Testis (tissue), 3 donors: ENCODE measurements around the gene PCDHA2. TPM values are rescaled to one million over a fixed set of nuclear protein-coding genes. Genes with fewer than 3 reads are reported as not detected.

Source experiments
- DNase-seq: peaks from one replicate; pipeline ENCODE4 v3.0.0-alpha.2; 2019
- H3K27ac ChIP-seq, 2 donors: fragments of 200-600 bp; sonication (generic); one replicate each; pipeline ENCODE4 v1.5.1; 2019
- H3K27me3 ChIP-seq: fragments of 200-600 bp; sonication (generic); one replicate; pipeline ENCODE4 v1.5.1; 2019
- H3K36me3 ChIP-seq: fragments of 200-600 bp; sonication (generic); one replicate; pipeline ENCODE4 v1.5.1; 2017; ENCODE audit warnings: low read depth; ENCODE audit errors: missing control alignments
- H3K4me1 ChIP-seq: fragments of 200-600 bp; sonication (generic); one replicate; pipeline ENCODE4 v1.5.1; 2019
- H3K4me3 ChIP-seq, 2 donors: fragments of 200-600 bp; sonication (generic); one replicate each; pipeline ENCODE4 v1.5.1; 2017 to 2019
- H3K9me3 ChIP-seq: fragments of 200-600 bp; sonication (generic); one replicate; pipeline ENCODE4 v1.5.1; 2017
- CTCF ChIP-seq, 3 experiments: fragments of 450-650 bp in 2 of 3; fragments of 200-600 bp in 1 of 3; sonication (generic) in 1 of 3; IDR thresholded peaks; one replicate each; pipeline ENCODE4 v1.5.1; 2016 to 2019; ENCODE audit warnings: antibody characterized with exemption in 3 of 3, mild to moderate bottlenecking in 2 of 3, moderate library complexity in 1 of 3
- POLR2A ChIP-seq: fragments of 450-650 bp; IDR thresholded peaks from one replicate; pipeline ENCODE4 v1.6.1; 2017; ENCODE audit warnings: antibody characterized with exemption, mild to moderate bottlenecking, moderate library complexity
- WGBS, 2 donors: methylation state at CpG; one replicate each; pipeline ENCODE4 v1.1.5; 2018; 5-methylcytosine and 5-hydroxymethylcytosine counted together
- intact Hi-C: fragments of 100-400 bp; cut with DNase I; formaldehyde crosslinking; loops from one replicate; pipeline ENCODE4 v1.15.1; 2023; ENCODE audit warnings: low total_unique reads
- polyA plus RNA-seq: library from polyadenylated mRNA; stranded (reverse); fragments of 350-450 nt; fragmentation: Illumina TruSeq; extraction: RNeasy Lipid Tissue Mini Kit (QIAGEN cat#74804); gene quantifications from one replicate; pipeline ENCODE4 v1.2.3, GENCODE V29; 2014; ENCODE audit warnings: low read depth, low replicate concordance; ENCODE audit not compliant: insufficient read depth
- total RNA-seq, 2 donors: library from RNA; depleted of rRNA; stranded (reverse); fragments of >200 nt; gene quantifications; one replicate each; pipeline ENCODE4 v1.2.3, GENCODE V29; 2016

Gene PCDHA2
- total and polyA plus RNA-seq, 3 donors from 2014 or later = 0.57 to 1.3 (median 1.0) TPM

GRCh38 chr5:140840978-140841962, 46.6 kb downstream of the PCDHA2 start, which contains the start of gene PCDHA8:
TSS of gene PCDHA8 (plus strand) at chr5:140841187. CDS start at chr5:140841322, 135 bp downstream.
- H3K9me3 ChIP-seq = no peaks in the 10 kb centered on the region
- DNase-seq = peak; percentile 72
- no peak within 1 kb of the TSS for H3K27ac ChIP-seq
- H3K27me3 ChIP-seq = no peaks in the 10 kb centered on the region
- intact Hi-C loops = no loop called here
- 13 to 18% methylated on average over 41 to 47 of the region's 47 CpGs for WGBS, 2 donors
- H3K4me1 ChIP-seq = no peaks in the 10 kb centered on the region
- H3K36me3 ChIP-seq = no peaks in the 10 kb centered on the region
- peak in 2 of 3 experiments; percentile 26 to 39 for TF ChIP-seq CTCF (IDR thresholded peaks at IDR 0.05)
- TF ChIP-seq POLR2A = no peak
- peak within 1 kb of the TSS in 1 of 2 donors; percentile 9 for H3K4me3 ChIP-seq

DNA sequence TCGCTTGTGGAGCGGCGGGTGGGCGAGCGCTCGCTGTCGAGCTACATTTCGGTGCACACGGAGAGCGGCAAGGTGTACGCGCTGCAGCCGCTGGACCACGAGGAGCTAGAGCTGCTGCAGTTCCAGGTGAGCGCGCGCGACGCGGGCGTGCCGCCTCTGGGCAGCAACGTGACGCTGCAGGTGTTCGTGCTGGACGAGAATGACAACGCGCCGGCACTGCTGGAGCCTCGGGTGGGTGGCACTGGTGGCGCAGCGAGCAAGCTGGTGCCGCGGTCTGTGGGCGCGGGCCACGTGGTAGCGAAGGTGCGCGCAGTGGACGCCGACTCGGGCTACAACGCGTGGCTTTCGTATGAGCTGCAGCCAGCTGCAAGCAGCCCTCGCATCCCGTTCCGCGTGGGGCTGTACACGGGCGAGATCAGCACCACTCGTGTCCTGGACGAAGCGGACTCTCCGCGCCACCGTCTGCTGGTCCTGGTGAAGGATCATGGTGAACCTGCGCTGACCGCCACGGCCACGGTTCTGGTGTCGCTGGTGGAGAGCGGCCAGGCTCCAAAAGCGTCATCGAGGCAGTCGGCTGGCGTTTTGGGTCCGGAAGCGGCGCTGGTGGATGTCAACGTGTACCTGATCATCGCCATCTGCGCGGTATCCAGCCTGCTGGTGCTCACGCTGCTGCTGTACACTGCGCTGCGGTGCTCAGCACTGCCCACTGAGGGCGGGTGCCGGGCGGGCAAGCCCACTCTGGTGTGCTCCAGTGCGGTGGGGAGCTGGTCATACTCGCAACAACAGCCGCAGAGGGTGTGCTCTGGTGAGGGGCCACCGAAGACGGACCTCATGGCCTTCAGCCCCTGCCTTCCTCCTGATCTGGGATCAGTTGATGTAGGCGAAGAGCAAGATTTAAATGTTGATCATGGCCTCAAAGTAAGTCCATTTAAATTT, 48.4 kb downstream of the PCDHA2 start:
- H3K36me3 ChIP-seq = no peaks in the 10 kb centered on the region
- H3K27ac ChIP-seq = no peak overlapping the region
- no peaks in the 10 kb centered on the region for H3K9me3 ChIP-seq
- TF ChIP-seq CTCF (IDR thresholded peaks at IDR 0.05) (no peak), POLR2A (no peak)
- H3K27me3 ChIP-seq = no peaks in the 10 kb centered on the region
- 24 to 33% methylated on average over 56 to 74 of the region's 87 CpGs for WGBS, 2 donors
- H3K4me1 ChIP-seq = no peaks in the 10 kb centered on the region
- intact Hi-C loops = no loop called here
- no peak for DNase-seq
- no peak overlapping the region for H3K4me3 ChIP-seq

Other genes with a start within 250 kb of the PCDHA2 start
- gene EIF4EBP3, start 247.2 kb upstream of the PCDHA2 start, total RNA-seq = 10 to 100 TPM; 11.7 to 14.0 TPM
- 47.3 TPM for gene EIF4EBP3, start 247.2 kb upstream of the PCDHA2 start, polyA plus RNA-seq
- gene SRA1, start 237.4 kb upstream of the PCDHA2 start, total RNA-seq = 10 to 100 TPM; 43.1 to 51.3 TPM
- 49.0 TPM for gene SRA1, start 237.4 kb upstream of the PCDHA2 start, polyA plus RNA-seq
- gene APBB3, start 230.3 kb upstream of the PCDHA2 start, total RNA-seq = 100 to 1,000 TPM; 122 to 129 TPM
- 73.1 TPM for gene APBB3, start 230.3 kb upstream of the PCDHA2 start, polyA plus RNA-seq
- 100 to 1,000 TPM in 1 of 2 donors, 10 to 100 TPM in 1; 84.3 to 105 TPM for gene SLC35A4, start 230.0 kb upstream of the PCDHA2 start, total RNA-seq
- 97.0 TPM for gene SLC35A4, start 230.0 kb upstream of the PCDHA2 start, polyA plus RNA-seq
- gene CD14, start 161.7 kb upstream of the PCDHA2 start, total RNA-seq = 10 to 100 TPM; 23.7 to 41.1 TPM
- gene CD14, start 161.7 kb upstream of the PCDHA2 start, polyA plus RNA-seq = 40.5 TPM
- 100 to 1,000 TPM in 1 of 2 donors, 10 to 100 TPM in 1; 58.0 to 103 TPM for gene TMCO6, start 155.4 kb upstream of the PCDHA2 start, total RNA-seq
- 34.5 TPM for gene TMCO6, start 155.4 kb upstream of the PCDHA2 start, polyA plus RNA-seq
- 100 to 1,000 TPM in 1 of 2 donors, 10 to 100 TPM in 1; 82.6 to 109 TPM for gene NDUFA2, start 147.2 kb upstream of the PCDHA2 start, total RNA-seq
- 116 TPM for gene NDUFA2, start 147.2 kb upstream of the PCDHA2 start, polyA plus RNA-seq
- 100 to 1,000 TPM; 160 to 192 TPM for gene IK, start 147.0 kb upstream of the PCDHA2 start, total RNA-seq
- 187 TPM for gene IK, start 147.0 kb upstream of the PCDHA2 start, polyA plus RNA-seq
- 10 to 100 TPM; 17.6 to 21.1 TPM for gene WDR55, start 129.9 kb upstream of the PCDHA2 start, total RNA-seq
- 11.7 TPM for gene WDR55, start 129.9 kb upstream of the PCDHA2 start, polyA plus RNA-seq
- gene DND1, start 121.3 kb upstream of the PCDHA2 start, total RNA-seq = 10 to 100 TPM; 31.8 to 47.2 TPM
- 21.8 TPM for gene DND1, start 121.3 kb upstream of the PCDHA2 start, polyA plus RNA-seq
- gene HARS1, start 103.5 kb upstream of the PCDHA2 start, total RNA-seq = 10 to 100 TPM; 58.7 to 63.9 TPM
- gene HARS1, start 103.5 kb upstream of the PCDHA2 start, polyA plus RNA-seq = 73.4 TPM
- gene HARS2, start 103.4 kb upstream of the PCDHA2 start, total RNA-seq = 10 to 100 TPM; 40.2 to 43.1 TPM
- gene HARS2, start 103.4 kb upstream of the PCDHA2 start, polyA plus RNA-seq = 30.8 TPM
- gene ZMAT2, start 94.4 kb upstream of the PCDHA2 start, total RNA-seq = 10 to 100 TPM; 28.5 to 30.2 TPM
- 50.5 TPM for gene ZMAT2, start 94.4 kb upstream of the PCDHA2 start, polyA plus RNA-seq
- 1 to 10 TPM; 1.7 to 2.6 TPM for gene PCDHA1, start 8.7 kb upstream of the PCDHA2 start, total RNA-seq
- 1.8 TPM for gene PCDHA1, start 8.7 kb upstream of the PCDHA2 start, polyA plus RNA-seq
- gene PCDHA3, start 6.2 kb downstream of the PCDHA2 start, total RNA-seq = 1 to 10 TPM in 1 of 2 donors, under 1 TPM in 1; 0.79 to 2.0 TPM
- gene PCDHA3, start 6.2 kb downstream of the PCDHA2 start, polyA plus RNA-seq = 0.74 TPM
- gene PCDHA4, start 12.2 kb downstream of the PCDHA2 start, total RNA-seq = 1 to 10 TPM; 3.4 to 4.5 TPM
- 1.3 TPM for gene PCDHA4, start 12.2 kb downstream of the PCDHA2 start, polyA plus RNA-seq
- gene PCDHA5, start 26.8 kb downstream of the PCDHA2 start, total RNA-seq = 1 to 10 TPM; 1.0 to 1.7 TPM
- gene PCDHA5, start 26.8 kb downstream of the PCDHA2 start, polyA plus RNA-seq = 0.21 TPM
- gene PCDHA6, start 33.1 kb downstream of the PCDHA2 start, total RNA-seq = 1 to 10 TPM; 2.3 to 4.6 TPM
- 0.88 TPM for gene PCDHA6, start 33.1 kb downstream of the PCDHA2 start, polyA plus RNA-seq
- 1 to 10 TPM; 2.7 to 3.8 TPM for gene PCDHA7, start 39.4 kb downstream of the PCDHA2 start, total RNA-seq
- 0.78 TPM for gene PCDHA7, start 39.4 kb downstream of the PCDHA2 start, polyA plus RNA-seq
- 1 to 10 TPM; 1.2 to 1.9 TPM for gene PCDHA8, start 46.3 kb downstream of the PCDHA2 start, total RNA-seq
- 0.24 TPM for gene PCDHA8, start 46.3 kb downstream of the PCDHA2 start, polyA plus RNA-seq
- 1 to 10 TPM; 2.0 to 2.3 TPM for gene PCDHA9, start 53.5 kb downstream of the PCDHA2 start, total RNA-seq
- 1.1 TPM for gene PCDHA9, start 53.5 kb downstream of the PCDHA2 start, polyA plus RNA-seq
- gene PCDHA10, start 61.0 kb downstream of the PCDHA2 start, total RNA-seq = 1 to 10 TPM; 3.3 to 4.4 TPM
- gene PCDHA10, start 61.0 kb downstream of the PCDHA2 start, polyA plus RNA-seq = 0.95 TPM
- 1 to 10 TPM; 2.9 to 4.6 TPM for gene PCDHA11, start 74.1 kb downstream of the PCDHA2 start, total RNA-seq
- 2.7 TPM for gene PCDHA11, start 74.1 kb downstream of the PCDHA2 start, polyA plus RNA-seq
- gene PCDHA12, start 80.5 kb downstream of the PCDHA2 start, total RNA-seq = 1 to 10 TPM; 4.0 to 4.3 TPM
- 1.9 TPM for gene PCDHA12, start 80.5 kb downstream of the PCDHA2 start, polyA plus RNA-seq
- 1 to 10 TPM; 4.4 to 4.7 TPM for gene PCDHA13, start 87.3 kb downstream of the PCDHA2 start, total RNA-seq
- gene PCDHA13, start 87.3 kb downstream of the PCDHA2 start, polyA plus RNA-seq = 1.8 TPM
- gene PCDHAC1, start 131.4 kb downstream of the PCDHA2 start, total RNA-seq = 1 to 10 TPM; 5.5 to 7.5 TPM
- gene PCDHAC1, start 131.4 kb downstream of the PCDHA2 start, polyA plus RNA-seq = 1.8 TPM
- 10 to 100 TPM; 15.5 to 19.6 TPM for gene PCDHAC2, start 171.6 kb downstream of the PCDHA2 start, total RNA-seq
- gene PCDHAC2, start 171.6 kb downstream of the PCDHA2 start, polyA plus RNA-seq = 9.4 TPM